GM13976 (cell line): Measurements from ENCODE around the gene MYL1.

Experiments
- DNase-seq: peaks from one replicate; pipeline ENCODE4 v3.0.0; 2012; ENCODE audit warnings: low spot score
- CTCF ChIP-seq: IDR thresholded peaks from 2 replicates; pipeline ENCODE4 v1.5.1; 2012; ENCODE audit warnings: borderline replicate concordance, mild to moderate bottlenecking; ENCODE audit not compliant: insufficient read depth; ENCODE audit errors: extremely low read depth, missing control alignments, control extremely low read depth
- in situ Hi-C: fragments of 300-500 bp; cut with MboI; formaldehyde crosslinking; loops from one replicate; pipeline ENCODE4 v1.12.0; 2022; ENCODE audit warnings: low sequenced_read_pairs, mixed read lengths, inconsistent platforms; ENCODE audit not compliant: unreplicated experiment

MYL1 gene

GRCh38 chr2:210309548-210310233 is 5.3 kb downstream of the MYL1 start:
- TF ChIP-seq CTCF = no peak
- in situ Hi-C loops = no loop called here
- DNase-seq = no peak

- no peak for DNase-seq
- TF ChIP-seq CTCF = no peak
These were observed 11.5 kb downstream of the MYL1 start for GRCh38 chr2:210303498-210303897.

GRCh38 chr2:210302326-210302725 is 12.6 kb downstream of the MYL1 start:
- no peak for DNase-seq
- in situ Hi-C loops = no loop called here
- no peak for TF ChIP-seq CTCF

More at GRCh38 chr2:210303498-210303897, 11.5 kb downstream of the MYL1 start:
- in situ Hi-C loops = no loop called here

- no peak for TF ChIP-seq CTCF
- no peak for DNase-seq
- in situ Hi-C loops = no loop called here
These were observed 15.1 kb downstream of the MYL1 start for GRCh38 chr2:210299866-210300373.

GRCh38 chr2:210288408-210288807 is 26.6 kb downstream of the MYL1 start:
- TF ChIP-seq CTCF = no peak
- in situ Hi-C loops = no loop called here
- DNase-seq = no peak

- TF ChIP-seq CTCF = no peak
- in situ Hi-C loops = no loop called here
These were observed 27.7 kb downstream of the MYL1 start for GRCh38 chr2:210287301-210287700.

More at GRCh38 chr2:210287301-210287700, 27.7 kb downstream of the MYL1 start:
- DNase-seq = no peak
